Measurements from ENCODE around the gene CCDC33.

CCDC33 gene

DNA sequence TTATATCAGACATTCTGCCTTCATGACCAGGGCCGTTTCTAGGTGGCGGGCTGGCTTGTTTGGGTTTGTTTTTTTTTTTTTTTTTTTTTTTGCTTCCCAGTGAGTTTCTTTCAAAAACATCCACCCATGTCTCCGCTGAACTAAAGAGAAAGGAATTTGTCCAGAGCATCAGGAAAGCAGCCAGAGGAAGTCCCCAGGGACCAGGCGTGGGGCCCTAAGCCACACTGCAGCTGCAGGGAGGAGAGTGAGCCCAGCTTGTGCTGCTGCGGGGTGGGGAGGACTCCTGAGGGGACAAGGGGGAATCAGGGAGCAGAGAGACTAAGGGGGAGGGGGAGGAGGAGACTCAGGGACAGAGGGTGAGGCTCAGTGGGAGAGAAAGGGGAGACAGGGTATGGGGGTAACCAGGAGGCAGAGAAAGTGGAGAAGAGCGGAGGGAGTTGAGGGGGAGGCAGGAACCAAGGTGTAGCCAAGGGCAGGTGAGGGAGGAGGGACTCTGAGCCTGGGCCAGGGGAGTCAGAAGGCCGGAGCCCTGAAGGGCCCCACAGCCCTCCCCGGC, 81.8 kb downstream of the CCDC33 start:
- no peak for DNase-seq

DNA sequence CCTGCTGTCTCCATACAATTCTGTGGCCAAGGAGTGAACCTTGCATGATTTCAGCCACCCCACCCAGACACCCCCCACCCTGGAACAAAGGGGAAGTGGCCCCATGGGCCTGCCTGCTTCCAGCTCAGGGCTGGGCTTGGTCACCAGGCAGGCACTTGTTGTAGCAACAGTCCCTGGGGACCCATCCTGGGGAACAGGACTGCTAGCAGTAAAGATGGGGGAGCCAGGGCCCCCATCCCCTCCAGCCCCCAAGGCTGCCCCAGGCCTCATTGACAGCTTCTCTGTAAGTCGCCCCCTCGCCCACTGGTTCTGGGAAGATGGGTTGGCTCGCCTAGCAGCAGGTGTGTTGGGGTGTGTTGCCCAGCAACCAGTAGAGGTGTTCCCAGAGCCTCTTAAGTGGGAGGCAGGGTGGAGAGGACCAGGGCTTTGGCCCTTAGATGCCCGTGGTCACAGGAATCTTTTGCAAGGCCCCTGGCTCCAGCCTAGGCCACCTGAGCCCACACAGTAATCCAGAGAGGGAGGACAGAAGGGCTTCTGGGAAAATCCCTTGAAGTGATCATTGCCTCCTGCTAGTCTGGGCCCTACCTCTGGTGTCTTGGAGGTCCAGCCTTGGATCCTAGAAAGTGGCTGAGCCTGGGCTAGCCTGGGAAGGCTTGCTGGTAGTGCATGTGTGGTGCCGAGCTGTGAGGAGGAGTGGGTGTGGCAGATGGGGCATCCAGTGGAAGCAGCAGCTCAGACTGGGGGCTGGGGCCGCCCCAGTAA, 82.4 kb downstream of the CCDC33 start:
- no peak for DNase-seq

DNA sequence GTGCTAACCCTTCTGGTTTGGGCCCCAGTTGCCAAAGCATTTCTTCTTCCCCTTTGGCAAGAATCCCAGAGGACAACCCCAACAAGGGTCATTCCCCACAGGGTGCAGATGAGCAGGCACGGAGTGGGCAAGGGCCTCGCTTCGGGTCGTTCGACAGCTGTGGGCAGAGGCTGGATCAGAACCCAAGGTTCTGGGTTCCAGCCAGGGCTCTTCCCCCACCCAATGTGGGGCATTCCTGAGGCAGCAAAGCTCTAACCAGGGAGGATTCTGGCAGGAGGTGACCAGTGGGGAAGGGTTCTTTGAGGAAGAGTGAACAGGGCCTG, 83.0 kb downstream of the CCDC33 start:
- no peak for DNase-seq

DNA sequence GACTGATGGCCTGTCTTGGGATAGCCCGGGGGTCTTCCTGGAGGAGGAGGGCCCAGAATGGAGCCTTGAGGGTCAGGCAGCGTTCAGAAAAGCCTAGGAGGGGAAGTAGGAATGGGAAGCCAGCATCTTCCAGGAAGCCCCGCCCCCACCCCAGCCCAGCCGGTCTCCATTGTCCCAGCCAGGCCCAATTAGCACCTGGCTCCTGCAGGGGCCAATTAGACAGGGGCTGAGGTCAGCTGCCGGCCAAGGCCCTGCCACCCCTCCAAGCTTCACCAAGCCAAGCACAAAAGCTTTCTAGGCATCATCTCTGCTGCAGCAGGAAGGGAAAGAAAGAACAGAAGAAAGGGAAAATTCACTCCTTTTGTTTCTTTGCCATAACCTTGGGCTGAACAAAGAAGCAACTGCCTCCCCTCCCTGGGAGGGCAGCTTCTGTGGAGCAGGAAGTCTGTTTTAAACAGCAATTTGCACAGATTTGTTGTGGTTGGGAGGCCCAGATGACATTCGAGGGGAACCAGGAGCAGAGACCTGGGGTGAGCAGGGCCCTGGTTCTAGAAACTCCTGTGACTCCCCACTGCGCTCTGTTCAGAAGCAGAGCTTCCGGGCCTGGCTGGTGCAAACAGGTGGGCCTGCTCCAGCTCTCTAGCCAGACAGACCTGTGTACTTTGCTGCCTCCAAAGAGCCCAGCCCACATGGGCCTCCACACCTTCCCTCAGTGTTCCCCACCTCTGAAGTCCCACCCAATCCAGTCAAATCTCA, 83.6 kb downstream of the CCDC33 start:
- DNase-seq = no peak

DNA sequence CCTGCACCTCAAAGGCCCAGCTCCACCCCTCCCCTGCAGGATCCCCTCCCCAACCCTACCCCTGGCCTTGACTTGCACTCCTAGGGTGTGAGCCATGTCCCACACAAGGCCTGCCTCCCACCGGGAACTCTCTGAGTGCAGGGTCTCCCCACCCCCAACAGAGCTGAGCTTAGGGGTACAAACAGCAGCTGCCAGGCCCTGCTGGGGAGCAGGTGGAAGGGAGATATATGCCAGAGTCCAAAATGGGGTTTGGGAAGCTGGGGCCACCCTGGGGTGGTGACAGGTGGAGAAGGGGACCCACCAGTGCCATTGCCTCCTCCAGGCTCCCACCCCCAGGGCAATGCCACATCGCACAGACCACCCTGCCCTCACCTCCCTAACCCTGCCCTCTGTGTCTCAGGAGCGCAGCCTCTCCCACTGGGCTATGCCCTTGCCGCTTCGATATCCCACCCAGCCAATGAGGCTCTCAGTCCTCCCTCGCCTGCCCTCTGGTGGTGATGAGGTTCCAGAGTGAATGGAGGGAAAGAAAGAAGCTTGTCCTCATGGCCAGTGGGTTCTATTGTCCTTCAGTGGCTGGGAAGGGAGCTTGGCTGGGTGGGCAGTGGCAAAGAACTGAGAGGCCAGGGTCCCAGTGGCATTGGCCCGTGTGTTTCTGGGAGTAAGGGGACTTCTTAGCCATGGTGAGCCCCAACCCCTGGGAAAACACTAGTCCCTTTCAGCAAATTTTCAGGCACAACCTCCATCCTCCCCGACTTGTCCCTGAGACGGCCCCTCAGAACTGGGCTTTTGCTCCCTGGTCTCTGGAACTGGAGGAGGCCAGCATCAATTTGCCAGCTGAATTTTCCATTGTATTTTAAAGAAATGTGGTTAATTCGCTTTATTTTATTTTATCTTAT, 84.5 kb downstream of the CCDC33 start:
- peak; percentile 73 for DNase-seq

DNA sequence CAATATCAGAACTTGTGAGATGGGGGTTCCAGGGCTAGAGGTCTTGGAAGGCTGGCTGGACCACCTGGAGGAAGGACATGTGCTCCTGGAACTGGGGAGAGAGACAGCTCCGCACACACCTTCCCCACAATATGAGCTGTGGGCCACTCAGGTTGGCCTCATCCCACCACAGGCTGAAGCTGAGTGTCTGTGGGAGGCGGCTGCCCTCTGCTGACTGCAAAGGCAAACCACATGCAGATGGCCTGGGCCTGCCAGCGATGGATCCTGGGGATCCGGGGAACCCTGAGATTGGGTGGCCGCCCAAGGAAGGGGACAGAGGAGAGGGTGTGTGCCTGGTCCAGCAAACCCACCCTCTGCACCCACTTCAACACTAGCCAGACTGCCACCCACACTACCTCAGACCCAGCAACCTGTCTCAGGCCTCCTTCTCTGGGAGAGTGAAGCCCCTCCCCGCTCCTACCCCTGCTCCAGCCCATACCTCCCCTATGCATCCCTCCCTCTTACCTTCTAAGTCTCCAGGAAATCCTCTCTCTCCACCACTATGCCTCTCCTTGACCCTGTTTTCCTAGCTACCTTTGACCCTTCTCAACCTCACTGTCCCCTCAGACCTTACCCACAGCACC, 86.5 kb downstream of the CCDC33 start:
- DNase-seq = peak; percentile 81

DNA sequence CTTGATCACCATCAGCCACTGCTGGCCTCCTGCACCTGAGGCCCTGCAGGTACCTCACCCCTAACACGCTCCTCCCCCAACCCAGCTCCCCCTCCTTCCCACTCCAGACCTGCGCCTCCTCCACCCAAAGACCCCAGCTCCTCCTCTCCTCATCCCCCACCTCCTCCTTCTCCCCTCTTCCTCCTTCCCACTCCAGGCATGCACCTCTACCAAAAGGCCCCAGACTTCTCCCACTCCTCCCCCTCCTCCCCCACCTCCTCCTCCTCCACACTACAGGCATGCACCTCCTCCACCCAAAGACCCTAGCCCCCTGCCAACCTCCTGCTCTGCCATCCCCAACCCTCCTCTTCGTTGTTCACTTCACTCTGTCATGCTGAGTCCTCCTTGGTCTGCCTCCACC, 88.6 kb downstream of the CCDC33 start:
- DNase-seq = no peak

DNA sequence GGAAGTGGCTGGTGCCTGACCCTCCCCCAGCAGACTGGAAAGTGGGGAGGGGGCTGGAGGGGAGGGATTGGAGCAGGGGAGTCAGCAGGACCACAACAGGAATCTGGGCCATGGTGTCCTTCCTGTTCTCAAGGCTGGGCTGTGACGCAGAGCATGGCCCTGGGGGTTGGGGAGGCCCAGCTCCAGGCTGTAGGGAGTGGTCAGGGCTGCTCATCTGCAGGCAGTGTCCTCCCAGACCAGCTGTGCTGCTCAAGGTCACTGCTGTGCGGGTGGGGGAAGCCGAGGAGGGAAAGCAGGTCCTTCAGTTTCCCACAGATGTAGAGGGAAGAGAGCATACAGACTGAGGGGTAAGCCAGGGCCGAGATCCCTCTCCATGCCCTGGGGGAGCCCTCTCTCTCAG, 90.6 kb downstream of the CCDC33 start:
- DNase-seq = no peak

DNA sequence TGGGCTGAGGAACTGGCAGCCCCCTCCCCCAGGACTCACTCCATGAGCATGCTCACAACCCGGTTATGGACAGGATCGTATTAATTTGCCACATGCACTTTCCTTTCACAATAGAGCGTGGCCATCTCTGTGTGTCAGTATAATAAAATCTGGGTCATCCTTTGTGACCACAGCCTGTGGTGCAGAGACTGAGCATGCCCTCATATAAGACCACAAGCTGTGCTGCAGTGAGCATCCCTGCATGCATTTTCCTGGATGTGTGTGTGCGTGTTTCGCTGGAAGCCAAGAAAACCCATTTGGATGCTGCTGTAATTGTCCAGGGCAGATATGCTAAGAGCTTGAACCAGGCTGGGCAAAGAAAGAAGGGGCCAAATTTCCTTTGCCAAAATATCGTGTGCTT, 91.6 kb downstream of the CCDC33 start:
- DNase-seq = no peak

DNA sequence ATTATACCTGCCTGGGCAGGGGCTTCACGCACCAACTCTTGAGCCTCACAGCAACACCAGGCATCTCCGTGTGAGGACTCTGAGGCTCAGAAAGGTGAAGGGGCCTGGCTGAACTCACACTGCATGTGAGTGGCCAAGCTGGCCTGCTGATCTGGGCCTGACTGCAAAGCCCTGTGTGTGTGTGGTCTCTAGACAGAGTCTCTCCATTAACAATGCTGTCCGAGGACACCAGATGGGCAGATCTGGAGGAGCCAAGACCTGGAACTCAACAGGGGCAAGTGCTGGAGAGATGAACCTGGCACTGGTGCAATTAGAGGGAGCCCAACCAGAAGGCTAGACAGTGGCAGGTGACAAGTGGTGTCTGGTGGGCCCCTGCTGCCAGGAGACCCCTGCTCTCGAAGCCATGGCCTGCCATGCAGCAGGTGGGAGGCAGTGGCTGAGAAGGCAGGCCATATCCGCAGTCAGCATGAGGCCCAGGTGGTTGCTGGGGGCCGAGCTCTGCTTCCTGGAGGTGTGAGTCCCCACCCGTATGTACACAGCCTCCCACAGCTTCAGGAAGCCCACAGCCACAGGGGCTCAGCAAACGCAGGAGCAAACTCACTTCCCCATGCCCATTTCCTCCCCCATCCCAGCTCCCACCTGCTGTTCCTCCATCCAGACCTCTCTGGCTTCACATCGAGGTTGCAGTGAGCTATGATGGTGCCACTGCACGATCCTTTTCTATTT, 92.4 kb downstream of the CCDC33 start:
- no peak for DNase-seq

DNA sequence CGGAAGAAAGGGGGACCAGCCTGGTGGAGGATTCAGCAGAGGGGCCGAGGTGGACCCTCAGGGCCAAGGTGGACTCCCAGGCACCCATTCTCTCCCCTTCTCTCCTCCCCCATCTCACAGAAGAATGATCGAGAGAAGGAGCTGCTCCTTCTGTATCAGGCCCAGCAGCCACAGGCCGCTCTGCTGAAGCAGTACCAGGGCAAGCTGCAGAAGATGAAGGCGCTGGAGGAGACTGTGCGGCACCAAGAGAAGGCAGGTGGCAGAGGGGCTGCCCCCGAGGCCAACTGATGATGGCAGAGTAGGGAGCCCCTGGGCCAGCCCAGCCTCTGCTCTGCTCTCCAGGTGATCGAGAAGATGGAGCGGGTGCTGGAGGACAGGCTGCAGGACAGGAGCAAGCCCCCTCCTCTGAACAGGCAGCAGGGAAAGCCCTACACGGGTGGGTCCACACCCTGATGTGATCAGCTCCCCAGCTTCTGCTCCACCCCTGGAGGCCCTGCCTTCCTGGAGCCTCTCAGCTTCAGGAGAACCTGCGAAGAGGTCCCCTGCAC, 94.8 kb downstream of the CCDC33 start:
- DNase-seq = no peak

DNA sequence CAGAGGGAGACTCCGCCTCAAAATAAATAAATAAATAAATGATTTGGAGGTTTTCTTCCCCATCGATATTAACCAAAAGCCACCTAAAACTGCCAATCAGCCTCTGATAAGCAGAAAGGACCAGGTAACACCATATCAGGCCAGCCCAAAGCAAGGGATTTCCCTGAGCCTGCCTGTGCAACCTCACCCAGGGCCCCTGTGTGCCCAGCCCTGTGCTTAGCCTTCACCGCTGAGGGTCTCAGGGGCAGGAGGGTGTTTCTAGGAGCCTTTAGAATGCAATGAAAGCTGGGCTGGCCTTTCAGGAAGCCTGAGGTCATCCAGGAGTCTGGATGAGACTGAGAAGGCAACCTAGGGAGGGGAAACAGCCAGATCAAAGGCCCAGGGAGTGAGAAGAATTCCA, 95.9 kb downstream of the CCDC33 start:
- DNase-seq = no peak

DNA sequence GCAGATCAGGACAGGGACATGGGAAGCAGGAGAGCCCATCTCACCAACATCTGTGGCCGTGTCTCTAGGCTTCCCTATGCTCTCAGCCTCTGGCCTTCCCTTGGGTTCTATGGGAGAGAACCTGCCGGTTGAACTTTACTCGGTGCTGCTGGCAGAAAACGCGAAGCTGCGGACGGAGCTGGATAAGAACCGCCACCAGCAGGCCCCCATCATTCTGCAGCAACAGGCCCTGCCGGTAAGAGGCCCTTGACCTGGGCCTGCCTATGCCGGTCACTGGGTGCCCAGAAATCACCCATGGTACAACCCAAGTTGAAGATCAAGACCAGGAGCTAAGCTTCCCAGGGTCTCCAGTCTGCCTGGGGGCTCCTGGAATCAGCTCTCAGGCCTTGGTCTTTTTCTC, 96.5 kb downstream of the CCDC33 start:
- DNase-seq = no peak

DNA sequence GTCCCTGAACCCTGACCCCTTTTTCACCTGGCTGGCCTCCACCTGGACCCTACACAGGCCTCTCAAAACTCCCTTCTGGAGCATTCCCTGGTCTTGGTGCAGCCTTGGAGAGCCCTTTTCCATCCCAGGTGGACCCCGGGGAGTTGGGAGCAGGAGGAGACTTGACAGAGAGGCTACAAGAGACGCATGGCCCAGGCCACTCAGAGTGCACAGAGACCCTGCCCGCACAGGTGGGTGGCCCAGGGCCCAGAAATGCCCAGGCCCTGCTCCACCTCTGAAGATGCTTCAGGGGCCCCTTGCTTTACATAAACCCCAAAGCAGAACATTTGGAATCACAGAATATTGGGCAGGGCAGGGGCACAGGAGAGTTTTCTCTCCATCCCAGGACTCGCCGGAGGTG, 97.0 kb downstream of the CCDC33 start:
- DNase-seq = no peak

DNA sequence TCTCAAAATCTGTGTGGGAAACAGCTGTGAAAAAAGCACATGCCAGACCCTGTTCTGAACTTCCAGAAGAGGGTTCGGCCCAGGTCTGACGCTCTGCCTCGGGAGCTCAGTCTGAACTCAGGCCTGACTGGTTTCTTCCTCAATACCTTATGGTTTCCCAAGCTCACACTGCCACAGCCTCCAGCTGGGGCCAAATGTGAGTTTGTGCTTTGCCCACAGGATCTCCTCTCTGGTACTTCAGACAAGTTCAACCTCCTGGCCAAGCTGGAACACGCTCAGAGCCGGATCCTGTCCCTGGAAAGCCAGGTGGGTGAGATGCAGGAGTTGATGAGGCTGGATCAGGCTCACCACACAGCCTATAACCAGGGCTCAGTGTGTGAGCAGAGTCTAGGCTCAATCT, 97.5 kb downstream of the CCDC33 start:
- no peak for DNase-seq

DNA sequence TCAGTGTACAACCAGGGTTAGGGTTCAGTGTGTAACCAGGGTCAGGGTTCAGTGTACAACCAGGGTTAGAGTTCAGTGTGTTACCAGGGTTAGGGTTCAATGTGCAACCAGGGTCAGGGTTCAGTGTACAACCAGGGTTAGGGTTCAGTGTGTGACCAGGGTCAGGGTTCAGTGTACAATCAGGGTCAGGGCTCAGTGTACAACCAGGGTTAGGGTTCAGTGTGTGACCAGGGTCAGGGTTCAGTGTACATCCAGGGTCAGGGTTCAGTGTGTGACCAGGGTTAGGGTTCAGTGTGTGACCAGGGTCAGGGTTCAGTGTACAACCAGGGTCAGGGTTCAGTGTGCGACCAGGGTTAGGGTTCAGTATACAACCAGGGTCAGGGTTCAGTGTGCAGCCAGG, 98.0 kb downstream of the CCDC33 start:
- DNase-seq = no peak

DNA sequence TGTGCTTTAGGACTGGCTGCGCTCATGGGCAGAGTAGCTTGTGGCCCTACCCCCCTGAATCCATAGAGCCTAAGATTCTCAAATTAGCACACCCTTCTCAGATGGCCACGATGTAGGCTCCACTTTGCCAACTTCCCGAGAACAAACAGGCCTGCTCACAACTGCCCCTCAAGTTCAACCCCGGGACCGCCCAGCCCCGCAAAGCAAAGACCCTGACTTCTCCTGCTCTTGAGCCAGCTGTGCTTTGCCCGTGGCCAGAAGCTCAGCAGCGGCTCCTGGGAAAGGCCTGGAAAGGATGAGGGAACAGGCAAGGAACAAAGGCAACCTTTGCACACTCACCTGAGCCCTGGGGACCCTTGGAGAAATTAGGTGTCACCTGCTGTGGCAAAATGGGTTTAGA, 99.3 kb downstream of the CCDC33 start:
- DNase-seq = no peak

DNA sequence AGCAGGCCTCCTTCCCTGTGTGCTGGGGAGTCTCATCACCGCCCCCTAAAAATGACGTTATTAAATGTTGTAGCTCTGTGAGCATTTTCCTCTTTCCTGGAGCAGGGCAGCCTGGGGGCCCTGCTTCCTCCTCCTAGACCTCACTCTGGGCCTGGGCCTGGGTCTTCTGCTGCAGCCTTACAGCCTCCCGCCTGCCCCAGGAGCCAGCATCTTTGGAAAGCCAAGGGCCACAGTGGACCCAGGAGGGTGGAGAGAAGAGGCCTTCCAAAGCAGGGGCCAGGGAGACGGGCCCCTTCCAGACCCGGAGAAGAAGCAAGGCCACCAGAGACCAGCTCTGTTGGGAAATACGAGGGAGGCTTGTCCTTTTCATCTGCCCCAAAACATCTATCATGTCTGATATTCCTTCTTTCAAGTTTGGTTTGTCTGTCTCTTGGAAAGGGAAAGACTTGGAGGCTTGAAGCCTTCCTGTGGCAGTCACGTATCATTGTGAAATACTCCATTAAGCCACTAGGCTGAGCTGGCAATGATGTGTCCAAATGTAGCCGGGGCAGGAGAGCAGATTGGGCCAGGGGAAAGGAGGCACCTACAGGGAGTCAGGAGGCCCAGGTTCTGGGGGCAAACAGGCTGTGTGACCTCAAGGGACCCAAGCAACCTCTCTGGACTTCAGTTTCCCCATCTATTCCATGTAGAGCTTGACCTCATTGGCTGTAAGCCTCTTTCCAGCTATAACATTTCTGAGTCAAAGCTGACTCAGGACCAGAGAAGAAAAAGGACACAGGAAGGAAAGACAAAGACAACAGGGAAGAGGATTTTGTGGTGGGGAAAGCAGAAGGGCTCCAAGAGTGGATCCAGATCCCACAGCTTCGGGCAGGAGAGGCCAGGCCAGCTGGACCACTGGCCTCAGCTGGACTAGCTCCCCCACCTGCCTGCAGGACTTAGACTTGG, 100.2 kb downstream of the CCDC33 start:
- no peak for DNase-seq

DNA sequence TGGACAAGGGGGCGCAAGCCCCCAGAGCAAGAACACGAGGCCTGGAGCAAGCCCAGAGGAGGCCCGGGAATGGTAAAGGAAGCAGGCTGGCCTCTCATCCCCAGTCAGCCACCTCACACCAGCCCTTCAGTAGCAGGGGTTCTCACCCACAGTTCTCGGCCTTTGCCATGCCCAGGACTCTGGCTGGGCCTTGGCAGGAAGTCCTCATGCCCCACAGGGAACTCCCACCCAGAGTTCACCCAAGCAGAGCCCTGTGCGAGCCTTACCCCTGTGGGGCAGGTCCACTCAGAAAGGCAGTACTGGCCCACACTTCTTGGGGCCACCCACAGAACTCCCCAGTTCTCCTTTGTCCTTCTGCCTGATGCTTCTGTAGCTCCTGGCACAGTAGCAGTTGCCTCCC, 101.0 kb downstream of the CCDC33 start:
- DNase-seq = no peak

DNA sequence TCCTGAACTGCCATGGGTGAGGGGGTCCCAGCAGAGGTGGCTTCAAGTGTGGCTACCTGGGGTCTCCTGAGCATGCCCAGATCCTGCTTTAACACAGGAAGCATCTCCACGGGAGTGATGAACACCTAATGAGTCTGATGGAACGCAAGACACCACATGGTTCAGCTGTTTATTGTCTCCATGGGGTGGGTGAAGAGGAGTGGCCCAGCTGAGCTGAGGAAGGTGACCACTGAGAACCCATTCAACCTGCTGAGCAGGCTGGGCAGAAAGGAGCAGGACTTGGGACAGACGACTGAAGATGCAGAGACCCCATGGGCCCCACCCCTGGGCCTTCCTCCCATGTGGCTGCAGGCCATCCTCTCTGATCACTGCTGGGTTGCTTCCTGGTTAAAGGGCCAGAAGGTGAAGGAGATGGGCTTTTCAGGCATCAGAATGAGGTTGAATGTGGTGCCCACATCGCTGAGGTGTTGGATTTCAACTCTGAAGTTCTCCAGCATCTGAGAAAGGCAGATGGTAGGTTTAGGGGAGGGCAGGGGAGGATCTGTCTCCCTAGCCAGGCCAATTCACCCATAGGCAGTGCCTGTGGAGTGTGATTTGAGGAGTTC, 101.6 kb downstream of the CCDC33 start:
- no peak for DNase-seq
